SIG-M5 (cell line): ENCODE measurements around the gene DIS3L2.
"Not testable (repeated sequence)": the region's sequence is repeated elsewhere in the genome, so short reads cannot be mapped to it uniquely, and the experiment has no call there.

Experiments used
- DNase-seq: peaks from one replicate; lab custom pipeline; 2025; lab: John Stamatoyannopoulos, UW

Gene DIS3L2

DNA sequence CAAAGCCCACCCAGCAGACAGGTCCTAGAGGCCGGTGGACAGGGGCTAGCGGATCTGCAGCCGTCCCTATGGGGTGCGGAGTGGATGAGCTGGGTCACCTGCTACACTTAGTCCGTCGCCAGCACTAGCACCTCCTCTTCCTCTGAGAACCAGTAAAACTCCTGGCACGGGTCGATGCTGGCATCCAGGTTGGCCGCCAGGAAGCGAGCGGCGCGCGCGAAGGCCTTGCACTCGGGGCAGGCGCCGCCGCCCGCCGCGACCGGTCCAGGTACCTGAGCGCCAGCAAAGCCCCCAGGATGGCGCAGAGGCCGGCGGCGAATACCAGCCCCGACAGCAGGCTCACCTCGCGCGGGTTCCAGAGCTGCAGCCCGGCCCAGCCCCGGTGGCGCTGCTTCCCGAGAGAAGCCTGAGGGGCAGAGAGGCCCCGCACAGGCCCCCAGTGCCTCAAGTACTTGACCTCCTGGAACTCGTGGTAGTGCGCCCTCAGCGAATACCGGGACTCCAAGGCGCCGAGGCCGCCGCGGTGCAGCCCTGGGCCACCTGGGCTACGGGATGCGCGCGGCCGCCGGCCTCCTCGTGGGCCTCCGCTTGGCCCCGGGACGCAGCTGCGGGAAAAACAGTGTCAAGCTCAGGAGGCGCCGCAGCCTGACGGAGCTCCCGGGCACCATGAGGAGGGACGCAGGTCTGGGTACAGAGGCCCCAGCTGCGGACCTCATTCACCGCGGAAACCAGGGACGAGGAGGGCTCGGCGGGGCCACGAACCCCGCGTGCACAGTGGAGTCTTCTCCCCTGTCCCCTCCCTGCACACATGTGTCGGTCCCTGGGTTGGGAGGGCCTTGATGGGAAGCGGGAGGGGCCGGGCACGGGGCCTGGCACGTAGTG lies 389.5 kb downstream of the DIS3L2 start:
- DNase-seq: no peak

DNA sequence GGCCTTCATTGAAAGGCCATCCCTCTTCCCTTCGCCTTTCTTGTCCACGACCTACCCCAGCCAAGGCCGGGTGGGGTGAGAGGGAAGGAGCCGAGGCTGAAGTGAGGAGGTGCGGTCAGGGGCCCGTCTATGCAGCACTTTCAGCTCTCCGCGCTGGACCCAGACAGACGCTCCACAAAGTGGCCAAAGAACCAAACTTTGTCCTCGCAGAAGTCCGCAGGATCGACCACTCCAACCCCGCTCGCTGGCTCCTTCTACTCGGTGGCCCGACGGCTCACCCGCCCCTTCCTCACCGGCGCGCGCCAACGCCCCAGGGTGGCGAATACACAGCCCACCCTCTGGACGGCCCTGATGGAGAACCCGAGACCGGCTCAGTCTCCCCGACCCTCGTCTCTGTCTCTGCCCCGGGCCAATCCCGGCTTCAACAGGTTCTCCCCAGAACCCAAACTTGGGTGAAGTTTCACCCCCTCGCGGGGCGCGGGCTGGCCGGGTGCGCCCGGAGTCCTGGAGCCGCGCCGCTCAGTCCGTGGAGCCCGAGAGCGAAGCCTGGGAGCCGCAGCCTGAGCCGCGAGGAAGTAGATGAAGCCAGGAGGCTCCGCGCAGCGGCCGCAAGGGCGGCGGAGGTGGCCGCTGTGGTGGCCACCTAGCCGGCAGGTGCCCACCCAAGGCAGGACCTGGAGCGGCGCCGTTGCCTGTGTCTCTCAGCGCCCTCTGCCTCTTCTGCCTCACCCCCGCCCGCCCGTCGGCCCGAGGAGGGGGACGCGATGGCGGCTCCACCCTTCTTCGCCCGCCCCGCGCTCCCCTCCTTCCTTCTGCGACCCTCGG lies 390.4 kb downstream of the DIS3L2 start:
- DNase-seq: no peak

DNA sequence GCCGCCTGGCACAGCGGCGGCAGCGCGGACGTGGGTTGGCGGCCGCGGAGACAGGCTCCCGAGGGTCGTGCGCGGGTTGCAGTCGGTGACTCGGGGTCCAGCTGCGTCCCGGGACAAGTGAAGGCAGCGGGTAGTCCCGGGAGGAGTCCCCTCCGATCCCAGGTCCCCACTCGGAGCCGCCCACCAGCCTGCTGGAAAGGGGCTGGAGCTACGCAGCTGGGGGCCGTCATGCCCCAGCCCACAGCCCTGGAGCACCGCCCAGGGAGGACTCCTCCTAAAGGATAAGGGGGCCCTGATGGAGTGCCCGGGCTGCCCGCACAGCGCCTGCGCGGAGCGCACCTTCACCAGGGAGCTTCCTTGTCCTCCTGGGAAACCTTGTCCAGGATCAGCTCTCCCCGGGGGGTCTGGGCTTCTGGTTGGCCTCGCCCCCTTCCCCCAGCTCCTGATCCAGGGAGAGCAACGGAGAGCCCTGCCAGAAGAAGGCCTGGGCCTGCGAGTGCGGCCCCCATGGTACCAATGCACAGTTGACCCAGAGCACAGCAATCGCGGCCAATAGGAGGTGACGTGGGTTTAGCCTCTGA lies 391.1 kb downstream of the DIS3L2 start:
- DNase-seq: no peak

DNA sequence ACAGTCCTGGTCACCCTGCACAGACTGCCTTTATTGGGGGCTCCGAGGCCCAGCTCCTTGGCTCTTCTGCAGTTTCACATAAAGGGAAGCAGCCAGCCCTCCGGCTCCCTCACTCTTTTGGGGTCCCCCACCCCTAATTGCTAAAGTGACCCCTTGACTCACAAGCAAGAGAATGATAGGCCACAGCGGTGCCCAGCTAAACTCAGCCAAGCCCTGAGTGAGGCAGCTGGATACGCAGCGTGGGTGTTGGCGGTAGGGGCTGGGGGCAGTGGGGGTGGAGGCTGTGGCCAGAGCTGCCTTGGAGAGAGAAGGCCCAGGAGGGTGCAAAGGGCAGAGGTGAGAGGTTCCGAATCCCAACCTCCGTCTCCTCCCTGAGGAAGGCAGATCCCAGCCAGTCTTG lies 391.6 kb downstream of the DIS3L2 start:
- no peak for DNase-seq

DNA sequence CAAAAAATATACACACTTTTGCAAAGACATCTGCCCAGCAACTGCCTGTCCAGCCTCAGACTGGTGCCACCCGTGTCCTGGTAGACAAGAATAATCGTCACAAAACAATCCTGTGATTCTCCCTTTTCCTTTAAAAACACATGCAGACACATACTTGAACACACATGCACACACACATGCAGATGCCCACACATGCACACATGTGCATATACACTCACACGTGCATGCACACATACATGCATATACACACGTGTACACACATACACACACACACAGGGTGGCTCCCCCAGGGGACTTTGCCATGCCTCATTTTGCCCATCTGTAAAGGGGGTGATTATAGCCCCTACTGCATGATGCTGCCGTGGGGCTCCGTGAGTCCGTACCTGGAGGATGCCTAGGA lies 392.1 kb downstream of the DIS3L2 start:
- DNase-seq: no peak

DNA sequence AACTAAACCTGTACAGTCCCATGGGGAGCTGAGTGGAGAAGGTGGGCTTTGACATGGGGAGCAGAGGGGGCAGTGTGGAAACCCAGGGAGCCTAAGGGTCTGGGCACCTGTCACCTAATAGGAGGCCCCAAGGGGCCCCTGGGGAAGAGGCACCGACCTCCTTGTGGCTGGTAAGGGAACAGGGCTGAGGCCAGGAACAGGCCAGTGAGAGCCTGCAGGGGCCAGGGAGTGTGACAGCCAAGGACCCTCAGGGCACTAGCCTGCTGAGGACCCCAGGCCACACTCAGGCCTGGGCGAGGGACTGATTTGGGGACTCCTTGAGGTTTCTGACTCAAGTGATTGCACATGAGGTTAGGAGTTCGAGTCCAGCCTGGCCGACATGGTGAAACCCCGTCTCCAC lies 392.6 kb downstream of the DIS3L2 start:
- DNase-seq: no peak

DNA sequence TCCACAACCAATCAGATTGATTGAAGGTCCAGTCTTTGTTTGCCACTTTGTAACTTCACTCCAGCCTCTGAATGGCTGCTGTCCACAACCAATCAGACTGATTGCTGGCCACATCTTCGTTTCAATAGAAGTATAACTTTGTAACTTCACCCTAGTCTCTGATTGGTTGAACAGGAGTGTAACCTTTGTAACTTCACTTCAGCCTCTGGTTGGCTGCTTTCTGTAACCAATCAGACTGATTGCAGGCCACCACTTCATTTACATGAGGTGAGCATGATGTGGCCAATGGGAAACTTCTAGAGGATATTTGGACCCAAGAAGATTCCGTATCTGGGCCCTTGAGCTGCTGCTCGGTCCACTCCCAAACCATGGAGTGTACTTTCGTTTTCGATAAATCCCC lies 400.1 kb downstream of the DIS3L2 start:
- DNase-seq: no peak

DNA sequence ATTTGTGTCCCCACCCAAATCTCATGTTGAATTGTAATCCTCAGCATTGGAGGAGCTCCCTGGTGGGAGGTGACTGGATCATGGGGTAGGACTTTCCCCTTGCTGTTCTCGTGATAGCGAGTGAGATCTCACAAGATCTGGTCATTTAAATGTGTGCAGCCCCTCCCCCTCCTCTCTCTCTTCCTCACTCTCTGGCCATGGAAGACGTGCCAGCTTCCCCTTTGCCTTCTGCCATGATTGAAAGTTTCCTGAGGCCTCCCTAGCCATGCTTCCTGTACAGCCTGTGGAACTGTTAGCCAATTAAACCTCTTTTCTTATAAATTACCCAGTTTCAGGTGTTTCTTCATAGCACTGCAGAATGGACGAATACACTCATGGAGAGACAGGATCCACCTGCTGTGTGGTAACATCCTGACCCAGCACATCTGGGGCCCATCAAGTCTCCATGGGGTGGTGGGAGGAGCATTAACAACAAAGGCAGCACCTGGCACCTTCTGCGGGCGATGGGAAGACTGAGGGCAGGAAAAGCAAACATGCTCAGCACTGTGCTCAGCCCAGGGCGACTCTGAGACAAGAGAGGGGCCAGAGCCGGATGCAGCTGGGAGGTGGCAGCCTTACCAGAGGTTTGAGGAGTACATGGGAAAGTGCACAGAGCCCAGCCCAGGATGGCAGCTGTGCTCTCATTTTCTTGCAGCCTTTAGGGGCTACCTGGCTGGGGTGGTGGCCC lies 400.8 kb downstream of the DIS3L2 start:
- no peak for DNase-seq

DNA sequence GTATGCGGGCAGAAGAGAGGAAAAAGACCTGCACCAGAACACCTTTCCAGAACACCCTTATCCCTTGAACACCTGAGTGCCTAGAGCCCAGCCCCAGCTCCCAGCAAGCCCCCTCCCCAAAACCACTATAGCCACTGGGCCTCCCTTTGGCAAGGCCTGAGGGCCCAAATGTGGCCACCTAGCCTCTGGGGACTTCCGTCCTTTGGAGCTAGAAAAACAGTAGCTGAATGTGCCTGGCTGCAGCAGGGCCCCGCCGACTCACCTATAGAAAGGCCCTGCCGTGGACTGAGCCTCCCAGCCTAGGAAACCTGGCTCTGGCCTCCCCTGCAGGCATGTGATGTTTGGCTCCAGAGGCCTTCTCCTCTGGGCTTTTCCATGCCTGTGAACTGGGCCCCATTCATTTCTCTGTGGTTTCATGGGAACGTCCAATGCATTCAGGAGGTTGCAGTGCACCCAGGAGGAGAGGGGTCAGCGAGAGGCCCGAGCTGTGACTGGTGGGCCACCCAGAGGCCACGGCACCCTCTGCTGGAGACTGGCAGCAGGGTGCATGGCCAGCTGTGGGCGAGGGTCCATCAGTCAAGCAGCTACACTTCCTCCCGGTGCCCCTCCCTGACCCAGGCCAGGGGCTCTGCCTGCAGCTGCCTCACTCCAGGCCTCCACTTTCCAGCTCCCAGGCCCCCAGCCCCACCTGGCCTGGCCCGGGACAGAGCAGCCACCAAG lies 401.7 kb downstream of the DIS3L2 start:
- DNase-seq: not testable (repeated sequence)

DNA sequence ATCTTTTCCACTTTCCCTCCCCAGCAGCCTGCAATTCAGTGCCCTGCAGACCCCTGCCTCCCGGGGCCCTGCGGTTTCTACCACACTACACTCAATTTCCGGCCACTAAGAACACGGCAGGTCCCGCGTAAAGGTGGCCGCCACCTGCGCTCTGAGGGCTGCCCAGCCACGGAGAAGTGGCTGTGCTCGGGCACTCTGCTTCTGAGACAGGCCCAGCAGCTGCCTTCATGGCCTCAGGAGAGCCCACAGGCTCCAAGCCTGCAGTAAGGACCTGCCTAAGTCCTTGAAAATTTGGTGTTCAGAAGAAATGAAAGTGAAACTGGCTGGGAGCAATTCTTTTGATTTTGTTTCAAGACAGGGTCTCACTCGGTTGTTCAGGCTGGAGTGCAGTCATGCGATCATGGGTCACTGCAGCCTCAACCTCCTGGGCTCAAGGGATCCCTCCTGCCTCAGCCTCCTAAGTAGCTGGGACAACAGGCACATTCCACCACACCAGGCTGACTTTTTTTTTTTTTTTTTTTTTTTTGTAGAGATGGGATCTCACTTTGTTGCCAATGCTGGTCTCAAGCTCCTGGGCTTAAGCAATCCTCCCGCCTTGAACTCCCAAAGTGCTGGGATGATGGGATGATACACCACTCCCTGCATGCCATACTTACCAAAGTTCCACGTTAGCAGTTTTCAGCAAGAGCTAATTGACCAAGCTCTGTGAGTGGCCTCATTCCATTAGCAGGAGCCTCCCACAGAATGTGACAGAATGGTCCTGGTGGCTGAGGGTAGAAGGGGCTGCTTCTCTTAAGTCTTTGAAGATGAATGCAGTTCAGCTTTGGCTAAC lies 402.5 kb downstream of the DIS3L2 start:
- DNase-seq: no peak

DNA sequence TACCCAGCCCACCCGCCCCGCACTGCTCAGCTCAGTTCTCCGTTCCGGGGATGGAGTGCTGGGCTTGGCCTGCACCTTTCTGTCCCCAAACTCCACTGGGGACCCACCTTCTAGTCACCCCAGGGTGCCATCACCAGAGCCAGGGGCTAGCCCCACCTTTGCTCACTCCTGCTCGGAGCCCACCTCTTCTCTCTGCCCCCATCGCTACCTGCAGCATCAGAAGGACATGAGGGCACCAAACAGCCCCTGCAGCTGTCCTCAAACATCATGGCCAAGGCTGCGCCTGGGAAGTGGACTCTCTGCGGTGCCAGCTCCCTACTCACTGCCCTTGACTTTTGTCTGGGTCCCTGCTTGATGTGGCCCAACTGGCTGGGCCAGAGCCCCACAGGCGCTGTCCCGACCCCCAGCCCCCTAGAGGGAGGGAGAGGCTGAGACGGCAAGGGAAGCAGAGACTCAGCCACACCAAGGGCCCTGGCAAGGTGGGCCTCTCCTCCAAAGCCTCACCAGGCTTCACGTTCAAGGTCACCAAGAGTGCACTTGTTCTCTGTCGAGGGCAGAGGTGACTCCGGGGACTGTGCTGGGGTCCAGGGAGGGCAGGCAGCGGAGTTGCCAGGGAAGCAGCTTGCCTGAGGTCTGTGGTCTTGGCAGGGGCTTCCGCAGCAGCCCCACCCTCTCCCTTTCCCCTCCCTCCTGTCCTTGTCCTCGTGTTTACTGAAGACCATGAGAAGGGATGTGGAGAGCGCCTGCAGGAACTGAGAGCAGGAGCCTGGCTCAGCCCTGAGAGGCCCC lies 403.5 kb downstream of the DIS3L2 start:
- not testable (repeated sequence) for DNase-seq

DNA sequence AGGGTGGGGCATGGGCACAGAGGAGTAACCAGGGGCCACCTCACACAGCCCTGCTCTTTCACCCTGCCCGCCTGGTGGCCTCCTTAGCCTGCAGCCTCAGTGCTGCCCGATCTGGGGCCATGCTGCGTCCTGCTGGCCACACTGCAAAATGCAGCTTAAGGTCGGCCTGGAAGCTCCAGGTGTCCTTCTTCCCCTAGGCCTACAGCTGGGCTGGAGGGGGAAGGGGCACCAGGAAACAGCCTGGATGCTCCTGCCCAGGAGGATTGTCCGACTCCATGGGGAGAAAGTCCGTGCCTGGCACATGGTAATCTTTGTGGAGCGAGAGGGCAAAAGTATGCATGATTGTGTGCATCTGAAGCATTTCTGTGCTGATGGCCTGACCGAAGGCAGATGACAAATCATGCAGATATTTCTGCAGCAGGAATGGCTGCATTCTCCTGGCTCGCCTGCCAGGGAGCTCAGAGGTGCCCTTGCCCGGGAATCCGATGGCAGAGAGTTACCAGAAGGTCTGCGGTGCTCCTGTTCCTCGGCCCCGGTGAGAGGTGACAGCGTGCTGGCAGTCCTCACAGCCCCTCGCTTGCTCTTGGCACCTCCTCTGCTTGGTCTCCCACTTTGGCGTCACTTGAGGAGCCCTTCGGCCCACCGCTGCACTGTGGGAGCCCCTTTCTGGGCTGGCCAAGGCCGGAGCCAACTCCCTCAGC lies 404.3 kb downstream of the DIS3L2 start:
- DNase-seq: no peak

DNA sequence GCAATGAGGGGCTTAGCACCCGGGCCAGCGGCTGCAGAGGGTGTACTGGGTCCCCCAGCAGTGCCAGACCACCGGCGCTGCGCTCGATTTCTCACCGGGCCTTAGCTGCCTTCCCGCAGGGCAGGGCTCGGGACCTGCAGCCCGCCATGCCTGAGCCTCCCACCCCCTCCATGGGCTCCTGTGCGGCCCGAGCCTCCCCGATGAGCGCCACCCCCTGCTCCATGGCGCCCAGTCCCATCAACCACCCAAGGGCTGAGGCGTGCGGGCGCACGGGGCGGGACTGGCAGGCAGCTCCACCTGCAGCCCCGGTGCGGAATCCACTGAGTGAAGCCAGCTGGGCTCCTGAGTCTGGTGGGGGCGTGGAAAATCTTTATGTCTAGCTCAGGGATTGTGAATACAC lies 404.9 kb downstream of the DIS3L2 start:
- DNase-seq: not testable (repeated sequence)

DNA sequence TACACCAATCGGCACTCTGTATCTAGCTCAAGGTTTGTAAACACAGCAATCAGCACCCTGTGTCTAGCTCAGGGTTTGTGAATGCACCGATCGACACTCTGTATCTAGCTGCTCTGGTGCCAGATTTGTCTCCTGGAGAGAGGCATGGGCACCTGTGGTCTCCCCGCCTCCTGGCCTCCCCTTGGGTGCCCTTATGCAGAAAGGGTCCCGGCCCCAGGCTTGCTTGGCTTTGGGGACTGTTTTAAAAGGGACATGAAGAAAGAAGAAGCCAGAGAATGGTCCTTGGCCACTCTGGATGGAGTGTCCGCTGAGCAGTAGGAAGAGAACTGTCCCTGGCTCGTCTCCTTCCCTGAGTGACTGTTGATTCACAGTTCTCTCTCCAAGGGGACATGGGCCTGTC lies 405.5 kb downstream of the DIS3L2 start:
- no peak for DNase-seq

DNA sequence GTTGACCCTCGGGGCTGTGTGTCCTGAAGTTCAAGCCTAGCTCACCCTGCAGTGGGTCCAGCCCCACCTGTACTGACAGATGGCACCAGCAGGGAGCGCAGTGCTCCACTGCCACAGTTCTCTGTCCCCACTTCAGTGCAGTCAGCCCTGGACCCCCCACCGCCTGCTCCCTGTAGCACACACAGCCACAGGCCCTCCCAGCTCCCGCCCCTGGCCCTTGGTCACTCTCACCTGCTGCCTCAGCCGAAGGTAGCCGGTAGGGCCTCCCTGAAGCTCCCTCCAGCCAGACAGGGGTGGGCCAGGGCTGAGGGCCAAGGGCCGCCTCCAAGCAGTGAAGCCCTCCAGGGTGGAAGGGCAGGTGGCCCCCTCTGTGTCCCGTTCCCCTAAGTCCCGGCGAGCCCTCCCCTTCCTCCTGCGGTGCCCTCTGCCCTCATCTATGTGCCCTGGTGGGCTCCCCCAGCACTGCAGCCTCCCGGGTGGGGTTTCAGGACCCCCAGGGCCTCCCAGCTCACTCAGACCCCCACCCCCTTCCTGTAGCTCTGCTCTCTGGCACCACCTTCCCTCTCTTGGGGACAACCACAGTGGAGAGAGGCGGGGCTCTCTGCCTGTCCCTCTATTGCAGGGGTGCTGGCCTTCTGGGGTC lies 406.2 kb downstream of the DIS3L2 start:
- DNase-seq: no peak

DNA sequence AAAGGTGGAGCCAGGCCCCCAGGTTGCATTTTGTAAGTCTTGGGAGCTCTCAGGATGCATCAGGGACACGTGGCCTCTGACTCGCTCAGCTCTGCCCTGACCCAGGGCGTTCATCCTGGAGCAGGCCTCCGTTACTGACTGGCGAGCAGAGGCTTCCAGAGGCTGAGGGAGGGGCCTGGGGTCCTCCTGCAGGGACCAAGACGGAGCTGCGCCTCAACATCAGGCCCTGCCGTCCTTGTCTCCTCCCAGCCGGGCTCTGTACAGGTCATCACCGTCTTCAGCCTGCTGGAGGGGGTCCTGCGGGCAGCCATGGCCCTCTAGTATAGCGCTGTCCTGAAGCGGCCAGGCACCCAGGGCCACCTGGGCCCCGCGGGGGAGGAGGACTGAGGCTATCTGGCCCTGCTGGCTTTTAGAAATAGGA lies 406.8 kb downstream of the DIS3L2 start:
- DNase-seq: no peak

DNA sequence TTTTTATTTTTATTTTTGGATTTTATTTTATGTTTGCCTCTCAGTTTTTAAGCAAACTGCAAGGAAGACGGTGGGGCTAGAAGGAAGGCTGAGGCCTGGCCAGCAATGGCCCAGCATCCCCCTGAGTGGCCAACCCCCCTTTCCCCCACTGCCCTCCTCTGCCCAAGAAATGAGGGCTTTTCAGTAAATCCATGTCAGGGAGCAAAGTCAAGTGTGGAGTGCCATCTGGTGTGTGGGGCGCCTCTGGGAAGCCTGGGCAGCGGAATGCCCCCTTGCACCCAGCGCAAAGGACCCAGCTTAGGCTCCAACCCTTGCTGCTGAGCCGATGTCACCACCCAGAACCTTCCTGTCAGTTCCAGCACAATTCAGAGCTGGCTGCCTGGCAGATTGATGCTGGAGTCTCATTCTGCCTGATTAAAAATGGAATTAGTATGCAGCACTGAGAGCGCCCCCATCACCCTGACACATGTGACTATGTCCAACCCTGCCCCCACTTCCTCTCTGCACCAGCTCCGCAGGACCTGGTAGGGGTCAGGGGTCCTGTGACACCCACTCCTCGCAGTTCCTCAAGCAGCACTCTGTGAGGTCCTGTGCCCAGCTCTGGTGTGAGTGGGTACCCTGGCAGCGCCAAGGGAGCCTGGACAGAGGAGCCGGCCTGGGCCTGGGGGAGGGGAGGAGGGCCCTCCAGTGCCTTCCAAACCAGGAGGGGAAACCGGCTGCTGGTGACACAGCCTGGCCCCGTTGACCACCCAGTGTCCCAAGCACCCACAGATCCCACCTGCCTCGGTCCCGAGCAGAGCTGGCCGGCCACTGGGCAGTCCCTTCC lies 407.8 kb downstream of the DIS3L2 start:
- no peak for DNase-seq

DNA sequence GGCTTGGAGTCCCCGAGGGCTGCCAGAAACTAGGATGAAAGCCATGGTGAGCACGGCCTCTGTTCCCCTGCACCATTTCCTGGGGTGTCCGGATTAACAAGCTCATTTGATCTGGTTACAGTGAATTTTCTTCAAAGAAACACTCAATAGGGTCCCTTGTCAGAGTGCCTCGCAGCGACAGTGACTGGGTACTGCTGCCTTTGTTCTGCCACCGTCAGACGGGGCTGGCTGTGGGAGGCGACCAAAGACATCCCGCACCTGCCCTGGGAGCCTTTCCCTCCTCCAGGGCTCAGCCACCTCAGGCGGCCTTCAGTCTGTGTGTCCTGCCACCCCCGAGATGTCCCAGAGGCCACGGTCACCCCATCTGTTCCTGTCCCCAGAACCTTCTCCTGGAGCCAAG lies 408.5 kb downstream of the DIS3L2 start:
- not testable (repeated sequence) for DNase-seq
